ENCODE results near the gene IQGAP2.
A peak's percentile ranks its signal among the peaks of the same experiment; 100 is the strongest.
"Not testable (repeated sequence)": the region's sequence is repeated elsewhere in the genome, so short reads cannot be mapped to it uniquely, and the experiment has no call there.

Gene IQGAP2

GRCh38 chr5:76736679-76737556 is 333.8 kb downstream of the IQGAP2 start:
- no peak overlapping the region for H3K9ac ChIP-seq (ENCODE audit: low read length)
- no peak for DNase-seq (ENCODE audit: low read depth)
- no peaks in the 10 kb centered on the region for H3K9me3 ChIP-seq (ENCODE audit: control insufficient read depth, low read length)
- no peak overlapping the region for H3K4me3 ChIP-seq (ENCODE audit: low read length)
- H3K27me3 ChIP-seq (replicated peaks; ENCODE audit: control insufficient read depth, insufficient read depth, low read length) = no peaks in the 10 kb centered on the region
- H3K4me1 ChIP-seq (ENCODE audit: control insufficient read depth, insufficient read depth, low read length) = peaks cover 7% of the 10 kb centered on the region
- peaks cover 20% of the 10 kb centered on the region for H3K36me3 ChIP-seq (ENCODE audit: control insufficient read depth, insufficient read depth, low read length, severe bottlenecking)

GRCh38 chr5:76737846-76738245 is 334.8 kb downstream of the IQGAP2 start:
- no peaks in the 10 kb centered on the region for H3K9me3 ChIP-seq (ENCODE audit: control insufficient read depth, low read length)
- DNase-seq (ENCODE audit: low read depth) = no peak
- H3K4me1 ChIP-seq (ENCODE audit: control insufficient read depth, insufficient read depth, low read length) = peaks cover 14% of the 10 kb centered on the region
- peaks cover 14% of the 10 kb centered on the region for H3K36me3 ChIP-seq (ENCODE audit: control insufficient read depth, insufficient read depth, low read length, severe bottlenecking)
- no peak overlapping the region for H3K4me3 ChIP-seq (ENCODE audit: low read length)
- H3K27me3 ChIP-seq (replicated peaks; ENCODE audit: control insufficient read depth, insufficient read depth, low read length) = no peaks in the 10 kb centered on the region
- H3K9ac ChIP-seq (ENCODE audit: low read length) = no peak overlapping the region

GRCh38 chr5:76741506-76741905 is 338.4 kb downstream of the IQGAP2 start:
- H3K4me3 ChIP-seq (ENCODE audit: low read length); H3K9me3 ChIP-seq (ENCODE audit: control insufficient read depth, low read length); H3K27me3 ChIP-seq (replicated peaks; ENCODE audit: control insufficient read depth, insufficient read depth, low read length); H3K9ac ChIP-seq (ENCODE audit: low read length); DNase-seq (ENCODE audit: low read depth); H3K36me3 ChIP-seq (ENCODE audit: control insufficient read depth, insufficient read depth, low read length, severe bottlenecking): not testable (repeated sequence)
- H3K4me1 ChIP-seq (ENCODE audit: control insufficient read depth, insufficient read depth, low read length) = peaks cover 32% of the 10 kb centered on the region

- DNase-seq (ENCODE audit: low read depth) = peak; percentile 10
- Histone ChIP-seq H3K36me3 (ENCODE audit: control insufficient read depth, insufficient read depth, low read length, severe bottlenecking) (no peaks in the 10 kb centered on the region), H3K27me3 (replicated peaks; ENCODE audit: control insufficient read depth, insufficient read depth, low read length) (no peaks in the 10 kb centered on the region), H3K9me3 (ENCODE audit: control insufficient read depth, low read length) (no peaks in the 10 kb centered on the region), H3K4me1 (ENCODE audit: control insufficient read depth, insufficient read depth, low read length) (peaks cover 25% of the 10 kb centered on the region), H3K9ac (ENCODE audit: low read length) (no peak overlapping the region), H3K4me3 (ENCODE audit: low read length) (no peak overlapping the region)
These were observed 339.5 kb downstream of the IQGAP2 start for GRCh38 chr5:76742583-76742982.

GRCh38 chr5:76744632-76745031 is 341.5 kb downstream of the IQGAP2 start:
- DNase-seq (ENCODE audit: low read depth) = no peak
- Histone ChIP-seq H3K4me1 (ENCODE audit: control insufficient read depth, insufficient read depth, low read length) (peaks cover 25% of the 10 kb centered on the region), H3K9me3 (ENCODE audit: control insufficient read depth, low read length) (no peaks in the 10 kb centered on the region), H3K4me3 (ENCODE audit: low read length) (no peak overlapping the region), H3K36me3 (ENCODE audit: control insufficient read depth, insufficient read depth, low read length, severe bottlenecking) (no peaks in the 10 kb centered on the region), H3K9ac (ENCODE audit: low read length) (no peak overlapping the region), H3K27me3 (replicated peaks; ENCODE audit: control insufficient read depth, insufficient read depth, low read length) (no peaks in the 10 kb centered on the region)

- Histone ChIP-seq H3K27me3 (replicated peaks; ENCODE audit: control insufficient read depth, insufficient read depth, low read length) (peaks cover 4% of the 10 kb centered on the region), H3K9me3 (ENCODE audit: control insufficient read depth, low read length) (no peaks in the 10 kb centered on the region), H3K36me3 (ENCODE audit: control insufficient read depth, insufficient read depth, low read length, severe bottlenecking) (no peaks in the 10 kb centered on the region)
These were observed 342.6 kb downstream of the IQGAP2 start for GRCh38 chr5:76745670-76746069.

GRCh38 chr5:76746677-76747076 is 343.6 kb downstream of the IQGAP2 start:
- no peaks in the 10 kb centered on the region for H3K9me3 ChIP-seq (ENCODE audit: control insufficient read depth, low read length)
- no peak overlapping the region for H3K4me3 ChIP-seq (ENCODE audit: low read length)
- no peak for DNase-seq (ENCODE audit: low read depth)

More at GRCh38 chr5:76745670-76746069, 342.6 kb downstream of the IQGAP2 start:
- H3K9ac ChIP-seq (ENCODE audit: low read length) = no peak overlapping the region
- H3K4me1 ChIP-seq (ENCODE audit: control insufficient read depth, insufficient read depth, low read length) = peaks cover 25% of the 10 kb centered on the region
- DNase-seq (ENCODE audit: low read depth) = no peak
- no peak overlapping the region for H3K4me3 ChIP-seq (ENCODE audit: low read length)

GRCh38 chr5:76747706-76748105 is 344.6 kb downstream of the IQGAP2 start:
- H3K4me1 ChIP-seq (ENCODE audit: control insufficient read depth, insufficient read depth, low read length) = peaks cover 19% of the 10 kb centered on the region
- H3K9ac ChIP-seq (ENCODE audit: low read length) = no peak overlapping the region
- peaks cover 4% of the 10 kb centered on the region for H3K27me3 ChIP-seq (replicated peaks; ENCODE audit: control insufficient read depth, insufficient read depth, low read length)
- no peaks in the 10 kb centered on the region for H3K9me3 ChIP-seq (ENCODE audit: control insufficient read depth, low read length)
- no peak overlapping the region for H3K4me3 ChIP-seq (ENCODE audit: low read length)
- no peak for DNase-seq (ENCODE audit: low read depth)
- no peaks in the 10 kb centered on the region for H3K36me3 ChIP-seq (ENCODE audit: control insufficient read depth, insufficient read depth, low read length, severe bottlenecking)

More at GRCh38 chr5:76746677-76747076, 343.6 kb downstream of the IQGAP2 start:
- Histone ChIP-seq H3K4me1 (ENCODE audit: control insufficient read depth, insufficient read depth, low read length) (peaks cover 25% of the 10 kb centered on the region), H3K9ac (ENCODE audit: low read length) (no peak overlapping the region), H3K36me3 (ENCODE audit: control insufficient read depth, insufficient read depth, low read length, severe bottlenecking) (no peaks in the 10 kb centered on the region), H3K27me3 (replicated peaks; ENCODE audit: control insufficient read depth, insufficient read depth, low read length) (peaks cover 4% of the 10 kb centered on the region)

- no peak overlapping the region for H3K4me3 ChIP-seq (ENCODE audit: low read length)
- no peak for DNase-seq (ENCODE audit: low read depth)
- H3K27me3 ChIP-seq (replicated peaks; ENCODE audit: control insufficient read depth, insufficient read depth, low read length) = peaks cover 4% of the 10 kb centered on the region
- H3K9me3 ChIP-seq (ENCODE audit: control insufficient read depth, low read length) = no peaks in the 10 kb centered on the region
- H3K36me3 ChIP-seq (ENCODE audit: control insufficient read depth, insufficient read depth, low read length, severe bottlenecking) = no peaks in the 10 kb centered on the region
- no peak overlapping the region for H3K9ac ChIP-seq (ENCODE audit: low read length)
- H3K4me1 ChIP-seq (ENCODE audit: control insufficient read depth, insufficient read depth, low read length) = peaks cover 2% of the 10 kb centered on the region
These were observed 348.2 kb downstream of the IQGAP2 start for GRCh38 chr5:76751291-76751690.

- no peak overlapping the region for H3K4me3 ChIP-seq (ENCODE audit: low read length)
- peaks cover 8% of the 10 kb centered on the region for H3K27me3 ChIP-seq (replicated peaks; ENCODE audit: control insufficient read depth, insufficient read depth, low read length)
- peaks cover 2% of the 10 kb centered on the region for H3K4me1 ChIP-seq (ENCODE audit: control insufficient read depth, insufficient read depth, low read length)
- H3K36me3 ChIP-seq (ENCODE audit: control insufficient read depth, insufficient read depth, low read length, severe bottlenecking) = no peaks in the 10 kb centered on the region
- no peaks in the 10 kb centered on the region for H3K9me3 ChIP-seq (ENCODE audit: control insufficient read depth, low read length)
- no peak for DNase-seq (ENCODE audit: low read depth)
- H3K9ac ChIP-seq (ENCODE audit: low read length) = no peak overlapping the region
These were observed 351.6 kb downstream of the IQGAP2 start for GRCh38 chr5:76754668-76755078.

GRCh38 chr5:76755779-76756637 is 352.9 kb downstream of the IQGAP2 start:
- H3K27me3 ChIP-seq (replicated peaks; ENCODE audit: control insufficient read depth, insufficient read depth, low read length) = peaks cover 3% of the 10 kb centered on the region
- peaks cover 2% of the 10 kb centered on the region for H3K4me1 ChIP-seq (ENCODE audit: control insufficient read depth, insufficient read depth, low read length)
- DNase-seq (ENCODE audit: low read depth) = no peak
- H3K9ac ChIP-seq (ENCODE audit: low read length) = no peak overlapping the region
- H3K4me3 ChIP-seq (ENCODE audit: low read length) = no peak overlapping the region
- H3K36me3 ChIP-seq (ENCODE audit: control insufficient read depth, insufficient read depth, low read length, severe bottlenecking) = no peaks in the 10 kb centered on the region
- H3K9me3 ChIP-seq (ENCODE audit: control insufficient read depth, low read length) = no peaks in the 10 kb centered on the region
